OCI-LY1 (cell line): Measurements from ENCODE around the gene LINGO1.

ENCODE experiments used
- CTCF ChIP-seq: fragments of 200-600 bp; sonication (generic), shearing (Covaris generic); IDR thresholded peaks from 2 replicates; pipeline ENCODE4 v1.5.1; 2017; ENCODE audit warnings: mild to moderate bottlenecking, antibody characterized with exemption, low read length, moderate library complexity, mixed read lengths
- EZH2 ChIP-seq: fragments of 200-600 bp; sonication (generic), shearing (Covaris generic); IDR thresholded peaks from 2 replicates; pipeline ENCODE4 v1.8.0; 2017; ENCODE audit warnings: borderline replicate concordance, mixed run types, mild to moderate bottlenecking, antibody characterized with exemption, low read length, moderate library complexity, mixed read lengths

- TF ChIP-seq EZH2, result no peak
- no peak for TF ChIP-seq CTCF
These were observed 33.4 kb downstream of the LINGO1 start for GRCh38 chr15:77599357-77599756.
